HepG2 (cell line): ENCODE results near the gene MACROD2. TPM values are rescaled to one million over a fixed set of nuclear protein-coding genes. Genes with fewer than 3 reads are reported as not detected.

Source experiments
- ATAC-seq: fragments of 200-7000 bp; cut with Tn5 transposase; 3 replicates; pipeline ENCODE4 v1.9.1; 2020; ENCODE audit warnings: mild to moderate bottlenecking, moderate library complexity
- BruUV-seq: library from RNA; stranded (reverse); fragments of 400-500 nt; replicated peaks from 2 replicates; lab custom pipeline; 2021; lab: Mats Ljungman, UMichigan
- CTCF ChIA-PET: fragments of 300-600 bp; formaldehyde crosslinking; extraction: SDS; loops from one replicate; lab custom pipeline; 2021; ENCODE audit warnings: low total read pairs, inconsistent platforms, low intra/inter-chr PET ratio; lab: Yijun Ruan, JAX
- POLR2A ChIA-PET: fragments of 350-600 bp; sonication (Branson Sonifier 250); formaldehyde crosslinking; loops from one replicate; lab custom pipeline; 2020; ENCODE audit warnings: antibody characterized with exemption, inconsistent platforms; lab: Yijun Ruan, JAX
- DNase-seq: peaks from one replicate; pipeline ENCODE4 v3.0.0-alpha.2; 2015; ENCODE audit warnings: low spot score
- FAIRE-seq: peaks from 3 replicates; lab custom pipeline; 2011; peaks lifted over from hg19 to GRCh38; lab: Jason Lieb, UNC
- H2AFZ ChIP-seq: one replicate; pipeline ENCODE4 v1.6.1; 2011; ENCODE audit warnings: low read length, inconsistent platforms
- H3K27ac ChIP-seq: fragments of 300-600 bp; 3 replicates; pipeline ENCODE4 v1.8.0; 2011; ENCODE audit warnings: mixed run types, mild to moderate bottlenecking, mixed read lengths, low read length, inconsistent platforms; ENCODE audit not compliant: insufficient read depth; ENCODE audit errors: extremely low read length
- H3K27me3 ChIP-seq, 2 experiments: fragments of 200-600 bp in 1 of 2; 2 replicates in 1 of 2; 3 replicates in 1 of 2; pipeline versions ENCODE4 v1.6.0 to v1.8.0; 2011; ENCODE audit warnings: low read length in 2 of 2, mild to moderate bottlenecking in 2 of 2, moderate library complexity in 2 of 2, inconsistent platforms in 1 of 2; ENCODE audit not compliant: insufficient read depth in 2 of 2, control insufficient read depth in 1 of 2
- H3K36me3 ChIP-seq, 2 experiments: fragments of 200-600 bp in 1 of 2; replicated peaks in 1 of 2; 2 replicates in 1 of 2; 3 replicates in 1 of 2; pipeline versions ENCODE4 v1.5.1 to v1.8.0; 2011; ENCODE audit warnings: low read length in 2 of 2, inconsistent platforms in 1 of 2; ENCODE audit not compliant: insufficient read depth in 2 of 2, control insufficient read depth in 1 of 2
- H3K4me1 ChIP-seq: 2 replicates; pipeline ENCODE4 v1.5.1; 2012; ENCODE audit warnings: low read length, inconsistent platforms; ENCODE audit not compliant: insufficient read depth
- H3K4me2 ChIP-seq: 2 replicates; pipeline ENCODE4 v1.6.0; 2011; ENCODE audit warnings: low read depth, low read length, inconsistent platforms
- H3K4me3 ChIP-seq, 3 experiments: fragments of 200-600 bp in 1 of 3; sonication (generic), shearing (Covaris generic) in 1 of 3; replicated peaks in 1 of 3; 2 replicates each; pipeline ENCODE4 v1.5.1; 2011 to 2016; ENCODE audit warnings: low read length in 3 of 3, inconsistent platforms in 2 of 3, low read depth in 2 of 3, mild to moderate bottlenecking in 2 of 3, control low read depth in 1 of 3, mixed read lengths in 1 of 3; ENCODE audit not compliant: insufficient read depth in 1 of 3
- H3K79me2 ChIP-seq: one replicate; pipeline ENCODE4 v1.6.1; 2011; ENCODE audit warnings: low read length, inconsistent platforms; ENCODE audit not compliant: insufficient read depth
- H3K9ac ChIP-seq: 2 replicates; pipeline ENCODE4 v1.6.0; 2011; ENCODE audit warnings: mild to moderate bottlenecking, low read depth, low read length, inconsistent platforms; ENCODE audit not compliant: insufficient read depth
- H3K9me3 ChIP-seq: 2 replicates; pipeline ENCODE4 v1.5.1; 2012; ENCODE audit warnings: mild to moderate bottlenecking, low read length
- H4K20me1 ChIP-seq: 2 replicates; pipeline ENCODE4 v1.6.0; 2011; ENCODE audit warnings: inconsistent platforms, mild to moderate bottlenecking, low read length, moderate library complexity; ENCODE audit not compliant: insufficient read depth
- BATF2 ChIP-seq: sonication (generic); formaldehyde crosslinking; IDR thresholded peaks from 2 replicates; pipeline ENCODE4 v1.8.0; 2022; ENCODE audit warnings: mild to moderate bottlenecking, missing genetic modification reagents, moderate library complexity
- GPBP1L1 ChIP-seq: sonication (generic); formaldehyde crosslinking; IDR thresholded peaks from 2 replicates; pipeline ENCODE4 v1.5.0; 2020; ENCODE audit warnings: mild to moderate bottlenecking, missing genetic modification reagents
- HNRNPL ChIP-seq: fragments of 200-400 bp; formaldehyde crosslinking; IDR thresholded peaks from 2 replicates; pipeline ENCODE4 v1.6.1; 2017; ENCODE audit warnings: mild to moderate bottlenecking, low read depth, low read length
- NR1H2 ChIP-seq: sonication (generic); formaldehyde crosslinking; IDR thresholded peaks from 2 replicates; pipeline ENCODE4 v1.8.1; 2022; ENCODE audit warnings: low read depth, missing genetic modification reagents, borderline replicate concordance
- NR2F6 ChIP-seq, 2 experiments: IDR thresholded peaks; 2 replicates each; pipeline ENCODE4 v1.6.1; 2016; ENCODE audit warnings: antibody characterized with exemption in 1 of 2, mild to moderate bottlenecking in 1 of 2
- PHB2 ChIP-seq: fragments of 450-650 bp; IDR thresholded peaks from 2 replicates; pipeline ENCODE4 v1.6.1; 2018; ENCODE audit not compliant: partially characterized antibody
- TBX3 ChIP-seq: fragments of 450-650 bp; IDR thresholded peaks from 2 replicates; pipeline ENCODE4 v1.6.1; 2017; ENCODE audit warnings: antibody characterized with exemption, mild to moderate bottlenecking, inconsistent platforms, borderline replicate concordance
- ZFP36 ChIP-seq: fragments of 150-350 bp; IDR thresholded peaks from 2 replicates; pipeline ENCODE4 v1.6.1; 2018; ENCODE audit warnings: borderline replicate concordance, low read length, low read depth; ENCODE audit not compliant: partially characterized antibody
- ZNF460 ChIP-seq: sonication (generic); formaldehyde crosslinking; IDR thresholded peaks from 2 replicates; pipeline ENCODE4 v1.5.1; 2020; ENCODE audit warnings: missing genetic modification reagents, mild to moderate bottlenecking, borderline replicate concordance
- ZNF484 ChIP-seq: sonication (generic); formaldehyde crosslinking; IDR thresholded peaks from 2 replicates; pipeline ENCODE4 v1.5.1; 2020; ENCODE audit warnings: mild to moderate bottlenecking, low read depth, missing genetic modification reagents, borderline replicate concordance
- ZNF558 ChIP-seq: sonication (generic); formaldehyde crosslinking; IDR thresholded peaks from 2 replicates; pipeline ENCODE4 v1.9.0; 2022; ENCODE audit warnings: mild to moderate bottlenecking, missing genetic modification reagents, borderline replicate concordance
- ZNF704 ChIP-seq: sonication (generic); formaldehyde crosslinking; IDR thresholded peaks from 2 replicates; pipeline ENCODE4 v1.8.1; 2023; ENCODE audit warnings: mild to moderate bottlenecking, inconsistent platforms, moderate library complexity, missing genetic modification reagents, borderline replicate concordance
- WGBS: methylation state at CpG from one replicate; pipeline ENCODE4 v1.1.6; 2017; ENCODE audit warnings: low lambda C conversion rate; 5-methylcytosine and 5-hydroxymethylcytosine counted together
- in situ Hi-C: cut with HindIII; loops from 2 replicates; pipeline ENCODE4 v1.10.0; 2017; ENCODE audit warnings: low pct_unique_long_range_greater_than_20kb; ENCODE audit not compliant: extremely low pct_ligation_motif_present
- intact Hi-C: fragments of 100-400 bp; cut with micrococcal nuclease; formaldehyde crosslinking; loops from one replicate; pipeline ENCODE4 v1.10.0; 2022; ENCODE audit not compliant: unreplicated experiment
- polyA plus RNA-seq, 8 experiments: library from polyadenylated mRNA; depleted of rRNA in 3 of 8; stranded (reverse) in 7 of 8; unstranded in 1 of 8; fragments of >200 nt; fragmentation: Illumina TruSeq in 4 of 8; extraction: Trizol in 4 of 8; gene quantifications; 2 replicates each; pipeline versions ENCODE4 v1.2.1 to v1.2.3, GENCODE V29; 2011 to 2016; ENCODE audit warnings: low read depth in 4 of 8, missing spikeins in 1 of 8, mixed read lengths in 1 of 8; ENCODE audit not compliant: insufficient read depth in 1 of 8
- total RNA-seq, 5 experiments: library from RNA; depleted of rRNA; stranded (reverse); fragments of >200 nt; fragmentation: Illumina TruSeq; extraction: Trizol; gene quantifications; 2 replicates each; pipeline ENCODE4 v1.2.3, GENCODE V29; 2016; ENCODE audit warnings: low read depth in 1 of 5
- TF ChIP-seq, protein P1 (sequence below): IDR thresholded peaks from 2 replicates; pipeline ENCODE4 v1.6.1; 2016; ENCODE audit warnings: low read depth, control low read depth
- TF ChIP-seq, protein P2 (sequence below): IDR thresholded peaks from 2 replicates; pipeline ENCODE4 v1.6.1; 2012; ENCODE audit warnings: inconsistent platforms

MACROD2 gene
- total and polyA plus RNA-seq, 2 of the 13 experiments (the other 11 are each of a cell fraction or from before 2014, with no cell fraction given) = 0.13 to 0.51 TPM

DNA sequence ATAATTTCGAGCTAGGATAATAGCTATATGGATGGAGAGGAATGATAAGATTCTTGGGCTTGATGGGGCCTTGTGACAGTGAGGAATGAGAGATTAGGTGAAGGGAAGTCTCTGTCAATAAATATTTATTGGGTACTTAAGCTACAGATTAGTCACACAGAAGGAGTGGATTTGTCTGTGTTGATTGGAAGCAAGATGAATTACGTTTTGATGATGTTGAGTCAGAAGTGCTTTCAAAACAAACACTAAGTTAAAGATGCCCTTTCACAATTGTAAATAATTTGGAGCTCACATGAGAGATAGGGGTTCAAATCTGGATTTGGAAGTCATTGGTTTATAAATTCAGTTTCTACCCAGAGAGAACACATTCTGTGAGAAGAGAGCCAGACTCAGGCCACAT, 1743.7 kb downstream of the MACROD2 start:
- H4K20me1 ChIP-seq = no peaks in the 10 kb centered on the region
- CTCF ChIA-PET = no interaction called here
- ATAC-seq (no peak), DNase-seq (no peak), FAIRE-seq (no peak)
- no peak overlapping the region for H3K9ac ChIP-seq
- peaks cover 93% of the 10 kb centered on the region for H3K9me3 ChIP-seq
- BruUV-seq = no TSS peak
- WGBS = 0% methylated on average over 2 of the region's 2 CpGs
- H3K4me3 ChIP-seq = no peak overlapping the region
- H3K27me3 ChIP-seq = no peaks in the 10 kb centered on the region
- intact Hi-C loops (no loop called here), in situ Hi-C loops (no loop called here)
- POLR2A ChIA-PET = no interaction called here
- H3K4me2 ChIP-seq = no peak overlapping the region
- no peak overlapping the region for H3K27ac ChIP-seq
- no peak overlapping the region for H2AFZ ChIP-seq
- no peaks in the 10 kb centered on the region for H3K79me2 ChIP-seq
- no peaks in the 10 kb centered on the region for H3K36me3 ChIP-seq
- TF ChIP-seq NR2F6 (IDR thresholded peaks at IDR 0.05) (no peak), NR2F6 (CRISPR knock-in tag; IDR thresholded peaks at IDR 0.05) (no peak), ZFP36 (no peak), HNRNPL (no peak), ZNF484 (CRISPR knock-in tag) (no peak), PHB2 (no peak), ZNF558 (CRISPR knock-in tag) (no peak), ZNF704 (CRISPR knock-in tag) (no peak), ZNF460 (no peak), GPBP1L1 (CRISPR knock-in tag) (no peak), BATF2 (CRISPR knock-in tag) (no peak), NR1H2 (CRISPR knock-in tag) (no peak), TBX3 (no peak)
- TF ChIP-seq, protein P1, sequence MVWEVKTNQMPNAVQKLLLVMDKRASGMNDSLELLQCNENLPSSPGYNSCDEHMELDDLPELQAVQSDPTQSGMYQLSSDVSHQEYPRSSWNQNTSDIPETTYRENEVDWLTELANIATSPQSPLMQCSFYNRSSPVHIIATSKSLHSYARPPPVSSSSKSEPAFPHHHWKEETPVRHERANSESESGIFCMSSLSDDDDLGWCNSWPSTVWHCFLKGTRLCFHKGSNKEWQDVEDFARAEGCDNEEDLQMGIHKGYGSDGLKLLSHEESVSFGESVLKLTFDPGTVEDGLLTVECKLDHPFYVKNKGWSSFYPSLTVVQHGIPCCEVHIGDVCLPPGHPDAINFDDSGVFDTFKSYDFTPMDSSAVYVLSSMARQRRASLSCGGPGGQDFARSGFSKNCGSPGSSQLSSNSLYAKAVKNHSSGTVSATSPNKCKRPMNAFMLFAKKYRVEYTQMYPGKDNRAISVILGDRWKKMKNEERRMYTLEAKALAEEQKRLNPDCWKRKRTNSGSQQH (CRISPR knock-in tag) = no peak
- TF ChIP-seq, protein P2, sequence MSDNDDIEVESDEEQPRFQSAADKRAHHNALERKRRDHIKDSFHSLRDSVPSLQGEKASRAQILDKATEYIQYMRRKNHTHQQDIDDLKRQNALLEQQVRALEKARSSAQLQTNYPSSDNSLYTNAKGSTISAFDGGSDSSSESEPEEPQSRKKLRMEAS = no peak
- TF ChIP-seq, all 625 proteins: peak for 0
- no peaks in the 10 kb centered on the region for H3K4me1 ChIP-seq
